Measurements from ENCODE around the gene CCRL2.
"Not testable (repeated sequence)": the region's sequence is repeated elsewhere in the genome, so short reads cannot be mapped to it uniquely, and the experiment has no call there.

Gene CCRL2

GRCh38 chr3:46401579-46401978, 5.5 kb upstream of the CCRL2 start:
- no peak for TF ChIP-seq CTCF (IDR thresholded peaks at IDR 0.05; ENCODE audit: extremely low read depth, insufficient read depth, missing control alignments)
- no peak for DNase-seq (ENCODE audit: low spot score)
- in situ Hi-C loops (cut with MboI; ENCODE audit: low pct_unique_long_range_greater_than_20kb, low sequenced_read_pairs, unreplicated experiment) = no loop called here

- in situ Hi-C loops (cut with MboI; ENCODE audit: low pct_unique_long_range_greater_than_20kb, low sequenced_read_pairs, unreplicated experiment); DNase-seq (ENCODE audit: low spot score): not testable (repeated sequence)
Observed at GRCh38 chr3:46402902-46403301, 4.2 kb upstream of the CCRL2 start.

- in situ Hi-C loops (cut with MboI; ENCODE audit: low pct_unique_long_range_greater_than_20kb, low sequenced_read_pairs, unreplicated experiment) = no loop called here
- no peak for TF ChIP-seq CTCF (IDR thresholded peaks at IDR 0.05; ENCODE audit: extremely low read depth, insufficient read depth, missing control alignments)
- no peak for DNase-seq (ENCODE audit: low spot score)
Observed at GRCh38 chr3:46405301-46406019, 1.6 kb upstream of the CCRL2 start.

- no peak for TF ChIP-seq CTCF (IDR thresholded peaks at IDR 0.05; ENCODE audit: extremely low read depth, insufficient read depth, missing control alignments)
- DNase-seq (ENCODE audit: low spot score) = no peak
- in situ Hi-C loops (cut with MboI; ENCODE audit: low pct_unique_long_range_greater_than_20kb, low sequenced_read_pairs, unreplicated experiment) = no loop called here
Observed at GRCh38 chr3:46406443-46406787, 644 bp upstream of the CCRL2 start.

GRCh38 chr3:46407970-46408369, 911 bp downstream of the CCRL2 start:
- in situ Hi-C loops (cut with MboI; ENCODE audit: low pct_unique_long_range_greater_than_20kb, low sequenced_read_pairs, unreplicated experiment) = no loop called here
- no peak for TF ChIP-seq CTCF (IDR thresholded peaks at IDR 0.05; ENCODE audit: extremely low read depth, insufficient read depth, missing control alignments)
- DNase-seq (ENCODE audit: low spot score) = no peak

- in situ Hi-C loops (cut with MboI; ENCODE audit: low pct_unique_long_range_greater_than_20kb, low sequenced_read_pairs, unreplicated experiment) = no loop called here
- no peak for TF ChIP-seq CTCF (IDR thresholded peaks at IDR 0.05; ENCODE audit: extremely low read depth, insufficient read depth, missing control alignments)
Observed at GRCh38 chr3:46408853-46409252, 1.8 kb downstream of the CCRL2 start.

GRCh38 chr3:46409739-46410489, 2.9 kb downstream of the CCRL2 start:
- in situ Hi-C loops (cut with MboI; ENCODE audit: low pct_unique_long_range_greater_than_20kb, low sequenced_read_pairs, unreplicated experiment) = no loop called here
- no peak for DNase-seq (ENCODE audit: low spot score)
- no peak for TF ChIP-seq CTCF (IDR thresholded peaks at IDR 0.05; ENCODE audit: extremely low read depth, insufficient read depth, missing control alignments)

More at GRCh38 chr3:46408853-46409252, 1.8 kb downstream of the CCRL2 start:
- no peak for DNase-seq (ENCODE audit: low spot score)

Measured in GM13977 (cell line).